ENCODE measurements around the gene ERCC5. TPM values are rescaled to one million over a fixed set of nuclear protein-coding genes. Genes with fewer than 3 reads are reported as not detected.

Gene ERCC5
- total RNA-seq (2014; rRNA removed; shearing (Covaris generic)): 51.9 and 61.9 TPM in 2 replicates
- polyA plus RNA-seq (2015; cell fraction: cytosol; rRNA removed): 30.1 and 36.8 TPM in 2 replicates
- polyA plus RNA-seq (2015; cell fraction: nucleus; rRNA removed): 136 and 142 TPM in 2 replicates

- peak; percentile 96 for DNase-seq (ENCODE audit: low read depth)
Measured at GRCh38 chr13:102845630-102846260, at the start of gene ERCC5. Gene ERCC5, plus strand, starts transcription at chr13:102846032. Its CDS starts 235 bp downstream, at chr13:102846267.

- peak; percentile 95 for DNase-seq (ENCODE audit: low read depth)
Measured at GRCh38 chr13:102798581-102799425, 47.0 kb upstream of the ERCC5 start, which contains the start of the genes BIVM and POGLUT2. Gene BIVM, plus strand, starts transcription at chr13:102799119. Its CDS starts 8,149 bp downstream, at chr13:102807268. Gene POGLUT2, minus strand, starts transcription at chr13:102798976. Its CDS starts 306 bp downstream, at chr13:102798670.

GRCh38 chr13:102799426-102800144 lies 46.2 kb upstream of the ERCC5 start:
- DNase-seq (ENCODE audit: low read depth): peak; percentile 25

GRCh38 chr13:102800145-102801041 lies 45.4 kb upstream of the ERCC5 start:
- DNase-seq (ENCODE audit: low read depth): peak; percentile 76

- DNase-seq (ENCODE audit: low read depth): no peak
Measured at GRCh38 chr13:102805680-102806079, 40.2 kb upstream of the ERCC5 start.

- no peak for DNase-seq (ENCODE audit: low read depth)
Measured at GRCh38 chr13:102807699-102808098, 38.1 kb upstream of the ERCC5 start.

GRCh38 chr13:102812611-102813287 lies 33.1 kb upstream of the ERCC5 start:
- DNase-seq (ENCODE audit: low read depth): no peak

GRCh38 chr13:102814025-102814607 lies 31.7 kb upstream of the ERCC5 start:
- DNase-seq (ENCODE audit: low read depth): no peak

- DNase-seq (ENCODE audit: low read depth): no peak
Measured at GRCh38 chr13:102814793-102815192, 31.0 kb upstream of the ERCC5 start.

- DNase-seq (ENCODE audit: low read depth): no peak
Measured at GRCh38 chr13:102815788-102816187, 30.0 kb upstream of the ERCC5 start.

- DNase-seq (ENCODE audit: low read depth): no peak
Measured at GRCh38 chr13:102816708-102817107, 29.1 kb upstream of the ERCC5 start.

- no peak for DNase-seq (ENCODE audit: low read depth)
Measured at GRCh38 chr13:102817241-102817640, 28.6 kb upstream of the ERCC5 start.

GRCh38 chr13:102817907-102818306 lies 27.9 kb upstream of the ERCC5 start:
- no peak for DNase-seq (ENCODE audit: low read depth)

- no peak for DNase-seq (ENCODE audit: low read depth)
Measured at GRCh38 chr13:102825400-102825799, 20.4 kb upstream of the ERCC5 start.

- peak; percentile 94 for DNase-seq (ENCODE audit: low read depth)
Measured at GRCh38 chr13:102825921-102826706, 19.7 kb upstream of the ERCC5 start.

- DNase-seq (ENCODE audit: low read depth): peak; percentile 60
Measured at GRCh38 chr13:102830646-102831045, 15.2 kb upstream of the ERCC5 start.

- DNase-seq (ENCODE audit: low read depth): no peak
Measured at GRCh38 chr13:102836471-102836870, 9.4 kb upstream of the ERCC5 start.

GRCh38 chr13:102838273-102838672 lies 7.6 kb upstream of the ERCC5 start:
- DNase-seq (ENCODE audit: low read depth): no peak

- no peak for DNase-seq (ENCODE audit: low read depth)
Measured at GRCh38 chr13:102838982-102839381, 6.8 kb upstream of the ERCC5 start.
